HUES6 (cell line): Measurements from ENCODE around the gene GPR42.
"Not testable (repeated sequence)": the region's sequence is repeated elsewhere in the genome, so short reads cannot be mapped to it uniquely, and the experiment has no call there.

Source experiments
- H3K27ac ChIP-seq: 2 replicates; pipeline ENCODE4 v1.7.0; 2013; ENCODE audit warnings: low read depth, mild to moderate bottlenecking, low read length, inconsistent platforms
- H3K27me3 ChIP-seq: 2 replicates; pipeline ENCODE4 v1.6.1; 2013; ENCODE audit warnings: low read length; ENCODE audit not compliant: control insufficient read depth, insufficient read depth
- H3K36me3 ChIP-seq: 2 replicates; pipeline ENCODE4 v1.6.1; 2013; ENCODE audit warnings: low read length; ENCODE audit not compliant: control insufficient read depth, insufficient read depth
- H3K4me1 ChIP-seq: 2 replicates; pipeline ENCODE4 v1.6.1; 2013; ENCODE audit warnings: low read length; ENCODE audit not compliant: control insufficient read depth, insufficient read depth
- H3K4me3 ChIP-seq: 2 replicates; pipeline ENCODE4 v1.5.1; 2013; ENCODE audit warnings: low read depth, low read length
- H3K9ac ChIP-seq: one replicate; pipeline ENCODE4 v1.6.1; 2013; ENCODE audit warnings: mild to moderate bottlenecking, low read length
- H3K9me3 ChIP-seq: 2 replicates; pipeline ENCODE4 v1.6.1; 2013; ENCODE audit warnings: low read depth, low read length; ENCODE audit not compliant: control insufficient read depth, insufficient read depth

The GPR42 gene

GRCh38 chr19:35368378-35368777 lies 2.5 kb upstream of the GPR42 start:
- Histone ChIP-seq H3K36me3 (no peaks in the 10 kb centered on the region), H3K27me3 (no peaks in the 10 kb centered on the region; the same call in 1 of the 2 replicates), H3K4me3 (no peak overlapping the region), H3K4me1 (no peaks in the 10 kb centered on the region), H3K9ac (no peak overlapping the region), H3K9me3 (peaks cover 7% of the 10 kb centered on the region), H3K27ac (no peak overlapping the region)

GRCh38 chr19:35369522-35369921 lies 1.3 kb upstream of the GPR42 start:
- Histone ChIP-seq H3K4me1 (no peaks in the 10 kb centered on the region), H3K9ac (no peak overlapping the region), H3K36me3 (no peaks in the 10 kb centered on the region), H3K27ac (no peak overlapping the region), H3K9me3 (peaks cover 7% of the 10 kb centered on the region), H3K27me3 (no peaks in the 10 kb centered on the region; the same call in 1 of the 2 replicates), H3K4me3 (no peak overlapping the region)

GRCh38 chr19:35373492-35373891 lies 2.6 kb downstream of the GPR42 start:
- Histone ChIP-seq H3K9me3 (peaks cover 9% of the 10 kb centered on the region), H3K36me3 (no peaks in the 10 kb centered on the region), H3K27me3 (no peaks in the 10 kb centered on the region), H3K9ac (no peak overlapping the region), H3K4me1 (peaks cover 3% of the 10 kb centered on the region; the same call in 1 of the 2 replicates), H3K4me3 (no peak overlapping the region), H3K27ac (no peak overlapping the region)

- H3K27me3 ChIP-seq, H3K9ac ChIP-seq, H3K4me1 ChIP-seq, H3K27ac ChIP-seq, H3K4me3 ChIP-seq, H3K36me3 ChIP-seq: not testable (repeated sequence)
- H3K9me3 ChIP-seq: peaks cover 11% of the 10 kb centered on the region
These were observed 3.2 kb downstream of the GPR42 start for GRCh38 chr19:35374031-35374430.

GRCh38 chr19:35375505-35376307 lies 4.8 kb downstream of the GPR42 start:
- no peak overlapping the region for H3K4me3 ChIP-seq
- no peaks in the 10 kb centered on the region for H3K27me3 ChIP-seq
- H3K36me3 ChIP-seq: no peaks in the 10 kb centered on the region
- H3K9me3 ChIP-seq: peaks cover 6% of the 10 kb centered on the region; the same call in 1 of the 2 replicates
- H3K27ac ChIP-seq: no peak overlapping the region
- H3K9ac ChIP-seq: no peak overlapping the region
- H3K4me1 ChIP-seq: peaks cover 3% of the 10 kb centered on the region; the same call in 1 of the 2 replicates

GRCh38 chr19:35377656-35378055 lies 6.8 kb downstream of the GPR42 start:
- Histone ChIP-seq H3K36me3 (no peaks in the 10 kb centered on the region), H3K4me3 (no peak overlapping the region), H3K9me3 (peaks cover 11% of the 10 kb centered on the region), H3K4me1 (peaks cover 3% of the 10 kb centered on the region; the same call in 1 of the 2 replicates), H3K27me3 (no peaks in the 10 kb centered on the region), H3K27ac (no peak overlapping the region), H3K9ac (no peak overlapping the region)

GRCh38 chr19:35378356-35378755 lies 7.5 kb downstream of the GPR42 start:
- H3K27ac ChIP-seq: no peak overlapping the region
- H3K4me3 ChIP-seq: no peak overlapping the region
- no peaks in the 10 kb centered on the region for H3K36me3 ChIP-seq
- H3K27me3 ChIP-seq: no peaks in the 10 kb centered on the region
- peaks cover 3% of the 10 kb centered on the region; the same call in 1 of the 2 replicates for H3K4me1 ChIP-seq
- peaks cover 17% of the 10 kb centered on the region for H3K9me3 ChIP-seq
- H3K9ac ChIP-seq: no peak overlapping the region

GRCh38 chr19:35379545-35379944 lies 8.7 kb downstream of the GPR42 start:
- not testable (repeated sequence) for H3K4me1 ChIP-seq, H3K36me3 ChIP-seq, H3K9ac ChIP-seq, H3K4me3 ChIP-seq, H3K27ac ChIP-seq, H3K27me3 ChIP-seq
- peaks cover 26% of the 10 kb centered on the region for H3K9me3 ChIP-seq

GRCh38 chr19:35379992-35380391 lies 9.1 kb downstream of the GPR42 start:
- Histone ChIP-seq H3K36me3 (no peaks in the 10 kb centered on the region), H3K4me1 (peaks cover 3% of the 10 kb centered on the region; the same call in 1 of the 2 replicates), H3K9ac (no peak overlapping the region), H3K27ac (no peak overlapping the region), H3K4me3 (no peak overlapping the region), H3K27me3 (no peaks in the 10 kb centered on the region), H3K9me3 (peaks cover 30% of the 10 kb centered on the region)

- peaks cover 3% of the 10 kb centered on the region; the same call in 1 of the 2 replicates for H3K4me1 ChIP-seq
- H3K9ac ChIP-seq: no peak overlapping the region
- peaks cover 34% of the 10 kb centered on the region for H3K9me3 ChIP-seq
- H3K27ac ChIP-seq: no peak overlapping the region
- H3K36me3 ChIP-seq: no peaks in the 10 kb centered on the region
- no peaks in the 10 kb centered on the region for H3K27me3 ChIP-seq
- no peak overlapping the region for H3K4me3 ChIP-seq
These were observed 9.7 kb downstream of the GPR42 start for GRCh38 chr19:35380450-35381124.

- no peak overlapping the region for H3K27ac ChIP-seq
- H3K9ac ChIP-seq: no peak overlapping the region
- H3K27me3 ChIP-seq: no peaks in the 10 kb centered on the region
- peaks cover 3% of the 10 kb centered on the region; the same call in 1 of the 2 replicates for H3K4me1 ChIP-seq
- H3K9me3 ChIP-seq: peaks cover 40% of the 10 kb centered on the region
- no peaks in the 10 kb centered on the region for H3K36me3 ChIP-seq
- no peak overlapping the region for H3K4me3 ChIP-seq
These were observed 10.4 kb downstream of the GPR42 start for GRCh38 chr19:35381318-35381717.
